ENCODE data around the gene MACROH2A1.

- TF ChIP-seq CTCF (IDR thresholded peaks at IDR 0.05; ENCODE audit: low read length) (no peak), EZH2 (optimal IDR thresholded peaks at IDR 0.05; ENCODE audit: low read depth, low read length) (no peak)
These were observed 38.9 kb upstream of the MACROH2A1 start for GRCh38 chr5:135437796-135438560.
